GDM1 (cell line): ENCODE results near the gene MTX1.

Experiments
- DNase-seq: peaks from one replicate; lab custom pipeline; 2025; lab: John Stamatoyannopoulos, UW

Gene MTX1

GRCh38 chr1:155174324-155175280 is 33.9 kb upstream of the MTX1 start:
- DNase-seq, result peak; percentile 36

- DNase-seq, result no peak
These were observed 33.1 kb upstream of the MTX1 start for GRCh38 chr1:155175281-155175926.

- no peak for DNase-seq
These were observed 32.5 kb upstream of the MTX1 start for GRCh38 chr1:155175927-155176371.

- DNase-seq, result peak; percentile 52
These were observed 31.9 kb upstream of the MTX1 start for GRCh38 chr1:155176544-155177071.

GRCh38 chr1:155177192-155177917 is 31.1 kb upstream of the MTX1 start:
- no peak for DNase-seq

GRCh38 chr1:155177918-155178281 is 30.6 kb upstream of the MTX1 start:
- no peak for DNase-seq

- DNase-seq, result no peak
These were observed 29.9 kb upstream of the MTX1 start for GRCh38 chr1:155178441-155179111.

- DNase-seq, result no peak
These were observed 29.1 kb upstream of the MTX1 start for GRCh38 chr1:155179112-155180031.

- no peak for DNase-seq
These were observed 27.0 kb upstream of the MTX1 start for GRCh38 chr1:155181371-155182051.

GRCh38 chr1:155182052-155182550 is 26.4 kb upstream of the MTX1 start:
- DNase-seq, result no peak

GRCh38 chr1:155183775-155184221 is 24.7 kb upstream of the MTX1 start:
- DNase-seq, result no peak

- no peak for DNase-seq
These were observed 24.1 kb upstream of the MTX1 start for GRCh38 chr1:155184351-155184811.

- DNase-seq, result no peak
These were observed 23.4 kb upstream of the MTX1 start for GRCh38 chr1:155184835-155185782.

- no peak for DNase-seq
These were observed 22.8 kb upstream of the MTX1 start for GRCh38 chr1:155185783-155186066.

GRCh38 chr1:155186067-155186793 is 22.3 kb upstream of the MTX1 start:
- no peak for DNase-seq

- DNase-seq, result no peak
These were observed 21.6 kb upstream of the MTX1 start for GRCh38 chr1:155186794-155187455.

- no peak for DNase-seq
These were observed 21.0 kb upstream of the MTX1 start for GRCh38 chr1:155187456-155187891.
